GM12873 (cell line): Measurements from ENCODE around the gene SFI1.

ENCODE experiments used
- TF ChIP-seq, protein P1 (sequence below): IDR thresholded peaks from 2 replicates; pipeline ENCODE4 v1.5.1; 2012; ENCODE audit warnings: low read depth, mild to moderate bottlenecking, moderate library complexity, low read length, control low read depth; ENCODE audit not compliant: insufficient read depth; ENCODE audit errors: missing control alignments

Gene SFI1

DNA sequence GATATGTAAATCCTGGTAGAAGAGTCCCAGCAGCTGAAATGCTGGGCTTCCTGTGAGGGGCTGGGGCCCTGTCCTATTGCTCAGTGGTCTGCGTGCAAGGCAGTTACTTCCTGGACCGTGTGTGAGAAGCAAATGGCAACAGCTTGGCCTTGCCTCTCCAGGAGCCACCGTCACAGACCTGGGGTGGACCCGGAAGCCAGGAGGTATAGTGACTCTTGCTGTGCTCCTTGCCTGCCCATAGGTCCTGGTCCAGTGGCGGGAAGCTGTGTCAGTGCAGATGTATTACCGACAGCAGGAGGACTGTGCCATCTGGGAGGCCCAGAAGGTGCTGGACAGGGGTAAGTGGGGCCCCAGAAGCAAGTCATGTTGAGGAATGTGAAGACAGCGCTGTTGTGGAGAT is 111.4 kb downstream of the SFI1 start:
- TF ChIP-seq, protein P1, sequence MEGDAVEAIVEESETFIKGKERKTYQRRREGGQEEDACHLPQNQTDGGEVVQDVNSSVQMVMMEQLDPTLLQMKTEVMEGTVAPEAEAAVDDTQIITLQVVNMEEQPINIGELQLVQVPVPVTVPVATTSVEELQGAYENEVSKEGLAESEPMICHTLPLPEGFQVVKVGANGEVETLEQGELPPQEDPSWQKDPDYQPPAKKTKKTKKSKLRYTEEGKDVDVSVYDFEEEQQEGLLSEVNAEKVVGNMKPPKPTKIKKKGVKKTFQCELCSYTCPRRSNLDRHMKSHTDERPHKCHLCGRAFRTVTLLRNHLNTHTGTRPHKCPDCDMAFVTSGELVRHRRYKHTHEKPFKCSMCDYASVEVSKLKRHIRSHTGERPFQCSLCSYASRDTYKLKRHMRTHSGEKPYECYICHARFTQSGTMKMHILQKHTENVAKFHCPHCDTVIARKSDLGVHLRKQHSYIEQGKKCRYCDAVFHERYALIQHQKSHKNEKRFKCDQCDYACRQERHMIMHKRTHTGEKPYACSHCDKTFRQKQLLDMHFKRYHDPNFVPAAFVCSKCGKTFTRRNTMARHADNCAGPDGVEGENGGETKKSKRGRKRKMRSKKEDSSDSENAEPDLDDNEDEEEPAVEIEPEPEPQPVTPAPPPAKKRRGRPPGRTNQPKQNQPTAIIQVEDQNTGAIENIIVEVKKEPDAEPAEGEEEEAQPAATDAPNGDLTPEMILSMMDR = no peak

DNA sequence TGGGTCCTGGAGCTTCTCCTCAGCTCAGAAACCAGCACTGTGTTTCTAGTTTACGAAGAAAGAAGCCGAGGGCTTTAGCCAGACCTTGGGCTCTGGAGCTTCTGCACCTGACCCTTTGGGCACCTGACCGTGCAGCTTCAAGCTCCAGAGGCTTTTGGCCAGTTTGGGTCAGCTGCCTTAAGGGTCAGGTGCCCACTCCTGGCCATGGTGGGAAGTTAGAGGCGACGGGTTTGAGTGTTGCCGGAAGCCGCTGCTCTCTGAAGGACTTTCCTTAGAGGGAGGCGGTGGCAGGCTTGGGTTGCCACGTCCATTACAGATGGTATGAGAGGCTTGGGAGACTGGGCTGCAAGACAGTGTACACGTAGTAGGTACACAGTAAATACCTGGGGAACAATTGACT is 113.4 kb downstream of the SFI1 start:
- TF ChIP-seq, protein P1 = no peak

DNA sequence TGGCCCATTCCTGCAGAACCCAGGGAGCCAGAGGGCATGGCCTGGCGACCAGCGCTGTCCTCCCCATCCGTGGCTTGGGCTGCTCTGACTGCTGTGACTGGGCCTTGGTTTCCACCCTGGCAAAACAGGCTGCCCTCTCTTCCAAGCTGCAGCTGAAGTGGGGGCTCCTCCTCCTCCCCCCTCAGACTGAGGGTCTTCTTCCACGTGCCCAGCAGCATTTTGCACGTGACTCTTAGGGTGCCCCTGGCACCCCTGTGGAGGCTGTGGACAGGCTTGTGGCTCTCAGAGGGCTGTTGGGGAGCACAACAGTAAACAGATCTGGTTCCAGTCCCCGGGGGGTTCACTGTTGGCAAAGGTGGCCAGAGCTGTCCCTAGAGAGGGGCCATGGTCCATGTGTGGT is 114.3 kb downstream of the SFI1 start:
- TF ChIP-seq, protein P1 = no peak

DNA sequence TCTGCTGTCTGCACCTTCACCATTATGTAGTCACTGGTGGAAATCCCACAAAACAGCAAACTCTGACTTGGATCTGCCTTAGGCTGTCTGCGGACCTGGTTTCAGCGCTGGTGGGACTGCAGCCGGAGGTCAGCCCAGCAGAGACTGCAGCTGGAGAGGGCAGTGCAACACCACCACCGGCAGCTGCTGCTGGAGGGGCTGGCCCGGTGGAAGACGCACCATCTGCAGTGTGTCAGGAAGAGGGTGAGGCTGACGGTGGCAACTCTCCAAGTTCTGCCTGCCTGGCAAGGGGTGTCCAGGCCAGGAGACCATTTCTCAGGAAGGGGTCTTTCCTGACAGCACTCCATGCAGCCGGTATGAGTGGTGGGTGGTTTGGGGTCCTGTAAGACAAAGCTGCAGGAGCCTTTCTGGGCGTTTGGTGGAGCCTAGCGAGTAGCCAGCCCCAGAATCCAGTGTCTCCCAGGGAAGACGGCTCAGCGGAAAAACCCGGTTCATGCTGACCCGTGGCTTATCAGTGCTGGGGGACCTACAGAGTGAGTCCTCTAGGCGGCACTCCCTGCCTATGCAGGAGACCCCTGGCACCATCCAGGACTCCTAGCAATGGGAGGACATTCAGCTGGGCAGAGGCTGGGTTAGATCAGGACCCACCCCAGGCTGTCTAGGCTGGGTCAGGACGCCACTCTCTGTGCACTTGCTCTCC is 114.9 kb downstream of the SFI1 start:
- TF ChIP-seq, protein P1 = no peak

DNA sequence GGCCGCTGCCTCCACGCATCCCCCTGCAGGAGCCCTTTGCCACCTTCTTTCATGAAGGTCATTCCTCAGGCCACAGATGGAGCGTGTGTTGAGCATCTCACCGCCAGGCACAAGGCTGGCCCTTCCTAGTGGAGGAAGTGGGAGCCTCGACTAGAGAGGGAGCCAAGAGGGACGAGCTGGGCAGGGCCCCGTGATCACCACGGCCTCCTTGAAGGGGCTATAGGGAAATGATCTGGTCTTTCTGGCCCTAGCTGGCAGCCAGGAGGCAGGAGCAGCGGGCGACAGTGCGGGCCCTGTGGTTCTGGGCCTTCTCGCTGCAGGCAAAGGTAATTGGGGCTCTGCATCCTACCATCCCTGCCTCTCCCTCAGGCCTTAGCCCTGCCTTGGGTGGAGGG is 116.6 kb downstream of the SFI1 start:
- TF ChIP-seq, protein P1 = no peak

DNA sequence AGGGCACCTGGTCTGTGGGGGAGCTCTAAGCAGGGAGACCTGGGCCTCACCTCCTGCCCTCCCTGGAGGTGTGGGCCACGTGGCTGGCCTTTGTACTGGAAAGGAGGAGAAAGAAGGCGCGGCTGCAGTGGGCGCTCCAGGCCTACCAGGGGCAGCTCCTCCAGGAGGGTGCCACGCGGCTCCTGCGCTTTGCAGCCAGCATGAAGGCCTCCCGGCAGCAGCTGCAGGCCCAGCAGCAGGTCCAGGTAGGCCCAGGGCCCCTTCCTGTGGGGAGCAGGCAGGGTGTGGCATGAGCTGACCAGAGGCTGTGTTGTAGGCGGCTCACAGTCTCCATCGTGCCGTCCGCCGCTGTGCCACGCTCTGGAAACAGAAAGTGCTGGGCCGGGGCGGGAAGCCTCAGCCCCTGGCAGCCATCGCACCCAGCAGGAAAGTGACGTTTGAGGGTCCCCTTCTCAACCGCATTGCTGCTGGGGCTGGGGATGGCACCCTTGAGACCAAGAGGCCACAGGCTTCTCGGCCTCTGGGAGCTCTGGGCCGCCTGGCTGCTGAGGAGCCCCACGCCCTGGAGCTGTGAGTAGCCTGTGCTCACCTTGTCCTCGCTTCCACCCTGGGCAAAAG is 117.1 kb downstream of the SFI1 start:
- TF ChIP-seq, protein P1 = no peak

DNA sequence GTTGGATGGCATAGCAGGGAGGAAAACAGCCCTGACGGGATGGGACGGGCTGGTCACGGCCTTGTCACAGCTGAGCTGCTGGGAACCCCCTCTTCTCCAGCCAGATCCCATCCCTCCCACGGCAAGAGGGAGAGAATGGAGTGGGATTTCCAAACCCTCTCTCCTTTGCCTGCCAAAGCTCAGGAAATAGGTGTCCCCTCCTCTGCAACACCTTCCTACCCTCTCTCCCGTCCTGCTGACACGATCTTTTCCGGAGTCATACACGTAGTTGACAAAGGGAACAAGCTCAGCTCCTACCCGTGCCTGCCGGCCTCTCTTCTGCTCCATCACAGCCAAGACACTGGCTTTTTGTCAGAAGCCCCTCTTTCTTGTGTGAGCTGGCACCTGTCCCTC is 117.6 kb downstream of the SFI1 start:
- TF ChIP-seq, protein P1 = no peak
